Subcutaneous abdominal adipose tissue (tissue), 5 donors: ENCODE results near the gene PTCD3.
A peak's percentile ranks its signal among the peaks of the same experiment; 100 is the strongest.

Experiments used
- H3K27ac ChIP-seq: one replicate; pipeline ENCODE4 v1.7.0; 2013; ENCODE audit warnings: low read depth, mild to moderate bottlenecking, inconsistent platforms, low read length, moderate library complexity
- H3K27me3 ChIP-seq, 5 donors: one replicate each; pipeline ENCODE4 v1.7.0; 2013; ENCODE audit warnings: low read length in 5 of 5, inconsistent platforms in 1 of 5; ENCODE audit not compliant: control insufficient read depth in 5 of 5, insufficient read depth in 4 of 5
- H3K36me3 ChIP-seq, 5 donors: one replicate each; pipeline ENCODE4 v1.7.0; 2013; ENCODE audit warnings: low read length in 5 of 5; ENCODE audit not compliant: control insufficient read depth in 5 of 5, insufficient read depth in 5 of 5
- H3K4me1 ChIP-seq, 5 donors: one replicate each; pipeline ENCODE4 v1.7.0; 2013; ENCODE audit warnings: low read length in 5 of 5, mild to moderate bottlenecking in 3 of 5, moderate library complexity in 1 of 5; ENCODE audit not compliant: control insufficient read depth in 5 of 5, insufficient read depth in 5 of 5
- H3K4me3 ChIP-seq, 5 donors: one replicate each; pipeline ENCODE4 v1.7.0; 2013; ENCODE audit warnings: low read length in 5 of 5, low read depth in 1 of 5
- H3K9ac ChIP-seq, 5 donors: one replicate each; pipeline ENCODE4 v1.7.0; 2013; ENCODE audit warnings: low read length in 5 of 5, mild to moderate bottlenecking in 4 of 5, moderate library complexity in 3 of 5
- H3K9me3 ChIP-seq, 5 donors: one replicate each; pipeline ENCODE4 v1.7.0; 2013; ENCODE audit warnings: low read length in 5 of 5; ENCODE audit not compliant: control insufficient read depth in 5 of 5
- donor health status: healthy.
- donor health status: healthy.
- donor health status: healthy.
- donor health status: healthy.
- donor health status: healthy.

Gene PTCD3

GRCh38 chr2:86107031-86107430 lies 996 bp downstream of the PTCD3 start:
- peaks cover 7 to 37% (median 32%) of the 10 kb centered on the region in 5 donors for H3K4me1 ChIP-seq
- H3K36me3 ChIP-seq: peaks cover 10 to 25% (median 20%) of the 10 kb centered on the region in 5 donors
- H3K27ac ChIP-seq: peak overlapping the region; percentile 90
- peak overlapping the region; percentile 96 to 98 (median 96) for H3K4me3 ChIP-seq
- no peaks in the 10 kb centered on the region for H3K27me3 ChIP-seq
- peak overlapping the region in 4 of 5 donors; percentile 79 to 93 (median 87) for H3K9ac ChIP-seq
- no peaks in the 10 kb centered on the region for H3K9me3 ChIP-seq

- Histone ChIP-seq H3K36me3 (peaks cover 50 to 97% (median 86%) of the 10 kb centered on the region in 5 donors), H3K4me3 (no peak overlapping the region), H3K9ac (no peak overlapping the region), H3K4me1 (no peaks in the 10 kb centered on the region), H3K9me3 (no peaks in the 10 kb centered on the region), H3K27me3 (no peaks in the 10 kb centered on the region), H3K27ac (no peak overlapping the region)
Observed at GRCh38 chr2:86118130-86118529, 12.1 kb downstream of the PTCD3 start.

DNA sequence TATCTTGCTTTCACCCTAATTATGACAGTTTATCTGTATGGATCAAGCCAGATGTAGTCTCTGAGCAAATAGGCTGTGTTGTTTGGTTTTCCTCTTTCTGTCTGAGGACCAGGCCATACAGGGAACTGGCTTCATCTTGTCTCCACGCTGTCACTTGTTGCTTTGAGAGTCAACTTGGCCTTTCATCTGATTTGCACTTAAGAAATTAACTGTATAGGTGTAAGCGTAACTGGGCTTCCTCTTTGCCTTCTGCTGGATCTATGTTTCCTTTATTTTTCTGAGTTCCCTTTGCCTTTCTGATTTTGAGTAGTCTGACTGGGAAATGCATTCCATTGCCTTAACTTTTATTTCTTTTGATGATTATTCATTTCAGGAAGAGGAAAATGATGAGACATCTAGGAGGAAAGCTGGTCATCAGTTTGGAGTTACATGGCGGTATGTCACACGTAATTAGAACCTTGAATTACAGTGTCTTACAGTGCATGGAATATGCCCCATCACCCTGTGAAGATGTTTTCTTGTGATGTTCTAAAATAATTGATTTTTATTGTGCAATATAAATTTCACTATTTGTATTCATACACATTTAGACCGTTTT lies 17.4 kb downstream of the PTCD3 start:
- Histone ChIP-seq H3K27ac (no peak overlapping the region), H3K4me1 (no peaks in the 10 kb centered on the region), H3K27me3 (no peaks in the 10 kb centered on the region), H3K9me3 (no peaks in the 10 kb centered on the region), H3K4me3 (no peak overlapping the region), H3K9ac (no peak overlapping the region), H3K36me3 (peaks cover 72 to 100% (median 93%) of the 10 kb centered on the region in 5 donors)

DNA sequence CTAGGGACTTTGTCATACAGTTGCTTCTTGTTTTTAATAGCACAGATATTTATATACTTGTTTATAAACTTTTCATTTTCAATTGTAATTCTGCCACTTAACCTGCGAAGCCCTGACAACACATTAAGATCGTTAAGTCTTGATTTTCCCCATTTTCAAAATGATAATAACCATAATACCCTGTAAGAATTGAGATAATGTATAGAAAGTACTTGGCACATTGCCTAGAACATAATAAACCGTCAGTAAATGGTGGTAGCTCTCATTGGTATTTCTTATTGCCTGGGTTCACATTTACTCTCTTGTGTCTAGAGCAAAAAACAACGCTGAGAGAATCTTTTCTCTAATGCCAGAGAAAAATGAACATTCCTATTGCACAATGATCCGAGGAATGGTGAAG lies 18.6 kb downstream of the PTCD3 start:
- Histone ChIP-seq H3K9me3 (no peaks in the 10 kb centered on the region), H3K27ac (no peak overlapping the region), H3K27me3 (no peaks in the 10 kb centered on the region), H3K4me1 (no peaks in the 10 kb centered on the region), H3K9ac (no peak overlapping the region), H3K4me3 (no peak overlapping the region), H3K36me3 (peaks cover 69 to 100% (median 93%) of the 10 kb centered on the region in 5 donors)

- no peaks in the 10 kb centered on the region for H3K27me3 ChIP-seq
- H3K4me1 ChIP-seq: no peaks in the 10 kb centered on the region
- no peaks in the 10 kb centered on the region for H3K9me3 ChIP-seq
- H3K27ac ChIP-seq: no peak overlapping the region
- H3K4me3 ChIP-seq: no peak overlapping the region
- H3K9ac ChIP-seq: no peak overlapping the region
- H3K36me3 ChIP-seq: peaks cover 81 to 100% (median 97%) of the 10 kb centered on the region in 5 donors
Observed at GRCh38 chr2:86134709-86135108, 28.7 kb downstream of the PTCD3 start.

DNA sequence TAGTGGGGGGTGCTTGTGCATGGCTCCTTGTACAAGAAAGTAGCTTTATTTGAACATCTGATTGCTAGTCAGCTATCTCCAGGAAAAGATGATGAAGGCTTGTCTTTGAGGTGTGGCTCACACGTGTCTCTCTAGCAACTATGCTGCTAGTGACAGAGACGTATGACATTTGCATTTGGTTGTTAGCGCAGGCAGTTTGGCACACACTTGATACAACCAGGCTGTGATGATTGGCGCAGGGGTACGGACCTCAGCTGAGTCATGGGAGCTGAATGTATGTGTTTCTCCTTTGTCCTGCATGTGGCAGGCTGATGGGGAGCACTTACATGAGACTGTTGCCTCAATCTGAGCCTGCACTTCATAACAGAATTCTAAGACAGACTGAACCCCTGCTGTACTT lies 29.6 kb downstream of the PTCD3 start:
- no peak overlapping the region for H3K27ac ChIP-seq

GRCh38 chr2:86136141-86136540 lies 30.1 kb downstream of the PTCD3 start:
- Histone ChIP-seq H3K4me1 (peaks cover 0 to 6% (median 0%) of the 10 kb centered on the region in 5 donors), H3K9ac (no peak overlapping the region), H3K27ac (no peak overlapping the region), H3K27me3 (no peaks in the 10 kb centered on the region), H3K36me3 (peaks cover 79 to 95% (median 94%) of the 10 kb centered on the region in 5 donors), H3K4me3 (no peak overlapping the region), H3K9me3 (no peaks in the 10 kb centered on the region)

More for the DNA sequence above, 29.6 kb downstream of the PTCD3 start:
- H3K4me1 ChIP-seq: peaks cover 0 to 2% (median 0%) of the 10 kb centered on the region in 5 donors
- H3K4me3 ChIP-seq: no peak overlapping the region
- H3K27me3 ChIP-seq: no peaks in the 10 kb centered on the region
- no peak overlapping the region for H3K9ac ChIP-seq
- H3K9me3 ChIP-seq: no peaks in the 10 kb centered on the region
- H3K36me3 ChIP-seq: peaks cover 83 to 96% (median 94%) of the 10 kb centered on the region in 5 donors

DNA sequence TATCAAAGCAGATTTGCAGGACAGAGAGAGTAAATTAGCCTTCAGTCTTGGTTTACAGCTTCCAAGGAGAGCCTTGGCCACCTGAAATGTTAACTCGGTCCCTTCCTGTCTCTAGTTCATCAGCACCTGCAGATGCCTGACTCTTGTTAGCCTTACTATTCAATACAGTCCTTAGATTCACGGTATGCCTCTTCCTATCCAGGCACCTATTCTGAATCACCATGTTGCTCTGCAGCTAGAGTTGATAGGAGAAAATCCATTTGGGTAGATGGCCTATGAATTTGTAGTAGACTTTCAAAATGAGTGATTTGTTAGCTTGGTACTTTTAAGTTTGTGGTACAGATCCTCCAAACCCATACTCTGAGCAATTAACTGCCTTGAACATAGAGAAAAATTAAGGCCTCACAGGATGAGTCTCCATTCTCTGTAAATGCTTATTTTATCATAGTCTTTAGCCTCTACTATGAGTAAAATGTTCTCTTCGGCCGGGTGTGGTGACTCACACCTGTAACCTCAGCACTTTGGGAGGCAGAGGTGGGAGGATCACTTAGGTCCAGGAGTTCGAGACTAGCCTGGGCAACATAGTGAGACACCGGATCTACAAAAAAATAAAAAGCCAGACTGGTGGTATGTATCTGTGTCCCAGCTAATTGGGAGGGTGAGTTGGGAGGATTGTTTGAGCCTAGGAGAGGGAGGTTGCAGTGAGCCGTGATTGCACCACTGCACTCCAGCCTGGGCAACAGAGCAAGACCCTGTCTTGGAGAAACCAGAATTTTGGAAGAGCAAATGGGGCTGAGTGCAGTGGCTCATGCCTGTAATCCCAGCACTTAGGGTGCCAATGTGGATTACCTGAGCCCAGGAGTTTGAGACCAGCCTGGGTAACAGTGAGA lies 32.9 kb downstream of the PTCD3 start:
- no peak overlapping the region for H3K4me3 ChIP-seq
- H3K4me1 ChIP-seq: peaks cover 0 to 6% (median 0%) of the 10 kb centered on the region in 5 donors
- H3K9me3 ChIP-seq: no peaks in the 10 kb centered on the region
- H3K27ac ChIP-seq: no peak overlapping the region
- peaks cover 64 to 90% (median 83%) of the 10 kb centered on the region in 5 donors for H3K36me3 ChIP-seq
- no peak overlapping the region for H3K9ac ChIP-seq
- H3K27me3 ChIP-seq: no peaks in the 10 kb centered on the region

- H3K27ac ChIP-seq: no peak overlapping the region
- H3K27me3 ChIP-seq: no peaks in the 10 kb centered on the region
- no peak overlapping the region for H3K4me3 ChIP-seq
- no peak overlapping the region for H3K9ac ChIP-seq
- no peaks in the 10 kb centered on the region for H3K9me3 ChIP-seq
- H3K4me1 ChIP-seq: peaks cover 0 to 6% (median 0%) of the 10 kb centered on the region in 5 donors
- peaks cover 59 to 90% (median 83%) of the 10 kb centered on the region in 5 donors for H3K36me3 ChIP-seq
Observed at GRCh38 chr2:86139981-86140380, 33.9 kb downstream of the PTCD3 start.

DNA sequence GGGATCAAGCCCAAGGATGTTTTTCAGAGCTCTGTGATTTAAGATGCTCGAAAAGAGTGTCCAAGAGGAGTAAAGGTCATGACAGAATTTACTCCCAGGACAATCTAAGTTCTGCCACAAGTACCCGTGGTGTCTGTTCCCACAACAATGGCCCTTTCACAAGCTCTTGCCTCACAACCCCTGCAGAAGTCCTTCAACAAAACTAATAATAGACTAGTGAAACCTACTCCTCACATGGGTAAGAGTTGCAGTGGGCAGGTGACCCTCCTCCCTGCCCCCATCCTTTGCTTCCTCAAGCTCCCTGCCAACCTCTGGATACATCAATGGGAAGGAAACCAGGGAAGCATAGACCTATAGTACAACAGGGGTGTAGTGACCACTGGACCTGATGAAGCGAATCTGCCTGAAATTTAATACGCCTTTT lies 34.9 kb downstream of the PTCD3 start:
- Histone ChIP-seq H3K4me1 (peaks cover 0 to 6% (median 0%) of the 10 kb centered on the region in 5 donors), H3K27me3 (no peaks in the 10 kb centered on the region), H3K4me3 (no peak overlapping the region), H3K9me3 (no peaks in the 10 kb centered on the region), H3K36me3 (peaks cover 54 to 90% (median 83%) of the 10 kb centered on the region in 5 donors), H3K9ac (no peak overlapping the region), H3K27ac (no peak overlapping the region)
